GM19239 (cell line): ENCODE data around the gene CDH8.
"Not testable (repeated sequence)": the region's sequence is repeated elsewhere in the genome, so short reads cannot be mapped to it uniquely, and the experiment has no call there.

ENCODE experiments used
- DNase-seq: peaks from one replicate; pipeline ENCODE4 v3.0.0; 2011; ENCODE audit warnings: low spot score; ENCODE audit not compliant: insufficient read length
- FAIRE-seq: peaks from 2 replicates; lab custom pipeline; 2011; peaks lifted over from hg19 to GRCh38; lab: Jason Lieb, UNC

The CDH8 gene

GRCh38 chr16:61807551-61807950 lies 228.7 kb downstream of the CDH8 start:
- DNase-seq (no peak), FAIRE-seq (no peak)

DNA sequence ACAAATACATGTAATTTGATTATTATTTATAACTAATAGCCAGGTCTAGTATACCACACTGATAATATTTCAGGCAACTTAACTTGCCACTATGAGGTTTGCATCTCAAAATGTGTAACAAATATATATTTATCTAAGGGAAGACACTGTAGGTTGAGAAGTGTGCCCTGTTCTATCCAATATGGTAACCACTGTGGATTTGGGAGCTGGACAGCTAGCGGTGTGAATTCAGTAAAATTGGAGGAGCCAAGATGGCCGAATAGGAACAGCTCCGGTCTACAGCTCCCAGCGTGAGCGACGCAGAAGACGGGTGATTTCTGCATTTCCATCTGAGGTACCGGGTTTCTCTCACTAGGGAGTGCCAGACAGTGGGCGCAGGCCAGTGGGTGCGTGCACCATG lies 235.0 kb downstream of the CDH8 start:
- not testable (repeated sequence) for DNase-seq, FAIRE-seq

- FAIRE-seq = no peak
- DNase-seq = no peak
These were observed 237.5 kb downstream of the CDH8 start for GRCh38 chr16:61798741-61799140.

DNA sequence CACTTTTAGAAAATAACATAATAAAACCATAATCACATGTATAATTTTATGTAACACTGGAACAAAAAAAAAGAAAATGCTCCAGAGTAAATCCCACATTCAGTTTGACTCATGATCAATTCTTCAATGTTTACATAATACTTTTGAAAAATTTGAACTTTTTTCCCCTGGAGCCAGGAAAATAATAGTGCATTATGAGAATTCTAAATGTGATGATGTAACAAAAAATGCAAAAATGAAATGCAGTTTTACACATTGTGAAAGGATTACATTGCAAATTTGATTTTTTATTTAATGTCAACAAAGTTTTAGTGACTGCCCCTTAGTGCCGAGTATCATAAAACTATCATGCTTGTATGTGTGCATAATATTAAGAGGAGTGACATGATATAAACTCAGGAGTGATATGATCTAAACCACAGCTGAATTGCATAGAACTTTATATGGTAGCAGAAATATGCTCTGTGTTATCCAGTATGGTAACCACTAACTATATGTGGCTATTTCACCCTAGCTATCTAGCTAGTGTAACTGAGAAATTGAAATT lies 238.2 kb downstream of the CDH8 start:
- no peak for FAIRE-seq
- no peak for DNase-seq

GRCh38 chr16:61797296-61797795 lies 238.9 kb downstream of the CDH8 start:
- DNase-seq = no peak
- no peak for FAIRE-seq

DNA sequence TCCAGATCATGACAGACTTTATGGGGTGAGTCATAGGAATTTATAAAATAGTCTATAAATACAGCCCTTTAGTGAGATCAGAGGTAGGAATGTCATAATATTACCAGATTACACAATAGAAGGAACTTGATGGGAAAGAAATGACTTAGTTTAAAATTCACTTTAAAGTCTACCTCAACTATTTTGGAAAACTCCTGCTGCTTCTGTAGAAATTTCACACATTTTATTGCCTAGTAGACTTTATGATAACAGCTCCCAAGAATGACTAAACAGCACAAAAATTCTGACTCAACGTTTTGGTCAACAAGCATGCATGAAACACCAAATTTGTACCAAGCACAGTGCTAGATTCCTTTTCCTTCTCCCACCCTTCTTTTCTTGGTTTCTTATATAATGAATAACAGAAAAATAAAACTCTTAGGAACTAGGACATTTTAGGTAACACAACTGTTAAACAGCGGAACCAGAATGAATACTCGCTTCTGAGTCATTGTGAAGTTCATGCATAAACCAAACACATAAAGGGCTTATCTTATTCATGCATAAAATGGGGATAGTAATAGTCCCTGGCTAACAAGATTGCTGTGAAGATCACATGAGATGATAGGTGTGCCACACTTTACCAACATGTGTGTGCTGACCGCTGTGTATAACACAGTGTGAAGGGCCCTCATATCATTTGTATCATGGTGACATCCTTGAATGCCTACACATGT lies 243.9 kb downstream of the CDH8 start:
- DNase-seq = no peak
- no peak for FAIRE-seq

GRCh38 chr16:61791464-61791863 lies 244.8 kb downstream of the CDH8 start:
- DNase-seq = no peak
- FAIRE-seq = no peak

- not testable (repeated sequence) for FAIRE-seq, DNase-seq
These were observed 254.4 kb downstream of the CDH8 start for GRCh38 chr16:61781855-61782254.

GRCh38 chr16:61780161-61780560 lies 256.1 kb downstream of the CDH8 start:
- DNase-seq (no peak), FAIRE-seq (no peak)

DNA sequence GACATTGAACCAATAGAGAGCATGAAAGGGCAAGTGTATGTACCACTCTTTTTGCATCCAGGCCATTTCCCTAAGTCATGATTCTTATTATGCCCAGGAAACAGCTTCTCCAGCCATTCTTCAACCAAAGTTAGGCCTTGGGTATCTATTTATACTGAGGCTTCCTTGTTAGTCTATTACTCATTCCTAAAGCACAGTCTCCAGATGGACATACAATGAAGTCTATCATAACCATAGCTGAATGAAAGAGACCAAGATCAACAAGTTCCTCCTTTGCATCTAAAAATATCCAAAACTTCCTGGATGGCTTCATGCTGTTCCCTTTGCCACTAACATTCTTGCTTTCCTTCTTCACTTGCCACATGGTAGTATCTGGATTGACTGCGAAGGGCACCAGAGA lies 265.9 kb downstream of the CDH8 start:
- FAIRE-seq (no peak), DNase-seq (no peak)

GRCh38 chr16:61763991-61764390 lies 272.2 kb downstream of the CDH8 start:
- DNase-seq = no peak
- no peak for FAIRE-seq

- DNase-seq (no peak), FAIRE-seq (no peak)
These were observed 273.2 kb downstream of the CDH8 start for GRCh38 chr16:61763013-61763412.

GRCh38 chr16:61730997-61731396 lies 305.2 kb downstream of the CDH8 start:
- no peak for FAIRE-seq
- no peak for DNase-seq

GRCh38 chr16:61726701-61727100 lies 309.5 kb downstream of the CDH8 start:
- no peak for FAIRE-seq

DNA sequence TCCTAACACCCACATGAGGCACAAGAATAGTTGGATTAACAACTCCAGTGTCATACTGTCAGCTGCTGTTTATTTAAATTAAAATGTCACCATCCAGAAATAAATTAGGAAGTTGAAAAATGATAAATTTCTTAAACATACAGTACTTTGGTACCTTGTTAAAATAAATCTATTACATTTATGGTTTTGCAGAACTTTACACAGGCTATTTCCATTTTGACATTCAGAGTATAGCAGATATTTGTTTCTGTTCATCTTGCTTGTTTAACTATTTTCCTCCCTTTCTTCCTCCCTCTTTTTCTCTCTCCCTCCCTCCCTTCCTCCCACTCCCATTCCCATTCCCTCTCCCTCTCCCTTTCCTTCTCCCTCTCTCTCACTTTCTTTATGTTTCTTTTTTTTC lies 310.1 kb downstream of the CDH8 start:
- FAIRE-seq (no peak), DNase-seq (no peak)

More at GRCh38 chr16:61726701-61727100, 309.5 kb downstream of the CDH8 start:
- DNase-seq = no peak

DNA sequence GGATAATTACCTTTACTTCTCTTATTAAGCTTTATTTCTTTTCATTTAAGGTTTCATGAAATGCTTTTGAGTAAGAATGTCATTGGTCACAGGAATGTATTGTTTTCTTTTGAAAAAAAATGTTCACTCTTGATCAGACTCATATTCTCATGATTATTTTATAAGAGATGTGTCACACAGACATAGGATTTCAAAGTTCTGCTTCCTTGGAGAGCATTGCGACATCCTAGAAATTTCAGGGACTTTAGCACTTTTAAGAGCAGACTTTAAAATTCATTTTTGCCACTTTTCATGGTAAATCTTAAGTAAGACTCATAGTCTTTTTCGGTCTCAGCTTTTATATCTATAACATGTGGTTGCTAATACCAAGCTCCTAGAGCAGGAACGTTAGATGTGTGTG lies 314.7 kb downstream of the CDH8 start:
- no peak for FAIRE-seq
- DNase-seq = no peak

- FAIRE-seq (no peak), DNase-seq (no peak)
These were observed 320.8 kb downstream of the CDH8 start for GRCh38 chr16:61715393-61715792.

- FAIRE-seq (no peak), DNase-seq (no peak)
These were observed 322.5 kb downstream of the CDH8 start for GRCh38 chr16:61713787-61714186.

- DNase-seq, FAIRE-seq: not testable (repeated sequence)
These were observed 336.6 kb downstream of the CDH8 start for GRCh38 chr16:61699640-61700039.

DNA sequence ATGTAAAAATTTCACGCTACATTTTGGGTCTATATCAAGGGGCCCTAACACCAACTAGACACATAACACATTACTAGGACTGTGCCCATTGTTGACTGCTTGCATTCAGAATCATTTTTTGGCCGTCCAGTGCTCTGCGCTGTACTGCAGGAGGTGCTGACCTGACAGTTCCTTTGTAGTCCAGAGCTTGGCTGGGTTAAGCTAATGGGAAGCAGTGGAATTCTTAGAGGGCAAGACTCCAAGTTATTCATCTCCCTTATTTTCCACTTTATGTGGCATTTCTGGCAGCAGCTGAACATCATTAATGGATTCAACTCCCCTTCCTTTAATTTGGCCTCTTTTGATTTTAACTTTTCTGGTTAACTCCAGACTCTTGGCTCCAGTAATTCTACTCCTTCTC lies 351.7 kb downstream of the CDH8 start:
- DNase-seq (no peak), FAIRE-seq (no peak)

DNA sequence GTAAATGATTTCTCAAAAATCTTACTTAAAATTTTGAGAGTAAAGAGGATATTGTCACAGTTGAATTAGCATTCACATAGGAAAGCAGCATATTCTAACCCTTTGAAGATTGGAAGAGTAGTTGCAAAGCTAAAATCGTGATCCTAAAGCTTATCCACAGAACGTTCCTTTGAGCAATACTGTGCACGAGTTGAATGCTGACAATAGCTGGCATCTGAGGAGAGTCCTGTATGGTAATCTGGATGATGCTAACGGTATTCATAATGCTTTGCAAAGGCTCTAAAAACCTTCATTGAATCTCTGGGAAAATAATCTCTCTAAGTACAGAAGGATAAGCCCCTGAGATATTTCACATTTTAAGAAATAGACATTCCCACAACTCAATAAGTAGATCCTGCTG lies 354.6 kb downstream of the CDH8 start:
- no peak for FAIRE-seq

GRCh38 chr16:61681124-61681523 lies 355.1 kb downstream of the CDH8 start:
- DNase-seq = no peak
- no peak for FAIRE-seq

More for the DNA sequence above, 354.6 kb downstream of the CDH8 start:
- no peak for DNase-seq
